Stomach smooth muscle (tissue), 2 donors: Measurements from ENCODE around the gene MYOZ3.

ENCODE experiments used
- H3K27ac ChIP-seq: one replicate; pipeline ENCODE4 v1.7.0; 2013; ENCODE audit warnings: mild to moderate bottlenecking, low read length, inconsistent platforms
- H3K27me3 ChIP-seq, 2 donors: one replicate each; pipeline ENCODE4 v1.7.0; 2013; ENCODE audit warnings: low read length in 2 of 2; ENCODE audit not compliant: insufficient read depth in 2 of 2, control insufficient read depth in 1 of 2
- H3K36me3 ChIP-seq, 2 donors: one replicate each; pipeline ENCODE4 v1.7.0; 2013; ENCODE audit warnings: low read length in 2 of 2; ENCODE audit not compliant: control insufficient read depth in 2 of 2, insufficient read depth in 2 of 2
- H3K4me1 ChIP-seq: one replicate; pipeline ENCODE4 v1.7.0; 2013; ENCODE audit warnings: low read length; ENCODE audit not compliant: control insufficient read depth, insufficient read depth
- H3K4me3 ChIP-seq, 2 donors: one replicate each; pipeline ENCODE4 v1.7.0; 2013; ENCODE audit warnings: low read length in 2 of 2
- H3K9ac ChIP-seq, 2 donors: one replicate each; pipeline ENCODE4 v1.7.0; 2013; ENCODE audit warnings: low read length in 2 of 2, mild to moderate bottlenecking in 1 of 2
- H3K9me3 ChIP-seq, 2 donors: one replicate each; pipeline ENCODE4 v1.7.0; 2013; ENCODE audit warnings: low read length in 2 of 2; ENCODE audit not compliant: control insufficient read depth in 2 of 2
- donor health status: healthy.
- donor health status: Pancreatic carcinoma.

The MYOZ3 gene

GRCh38 chr5:150675069-150675468 lies 14.0 kb downstream of the MYOZ3 start:
- peaks cover 3 to 6% of the 10 kb centered on the region in 2 donors for H3K27me3 ChIP-seq
- no peak overlapping the region for H3K27ac ChIP-seq
- H3K4me3 ChIP-seq = no peak overlapping the region
- H3K9ac ChIP-seq = no peak overlapping the region
- H3K4me1 ChIP-seq = peaks cover 28% of the 10 kb centered on the region
- peaks cover 0 to 3% of the 10 kb centered on the region in 2 donors for H3K36me3 ChIP-seq
- no peaks in the 10 kb centered on the region for H3K9me3 ChIP-seq

GRCh38 chr5:150676578-150676977 lies 15.5 kb downstream of the MYOZ3 start:
- H3K9ac ChIP-seq = no peak overlapping the region
- no peak overlapping the region for H3K27ac ChIP-seq
- peaks cover 2 to 5% of the 10 kb centered on the region in 2 donors for H3K27me3 ChIP-seq
- no peaks in the 10 kb centered on the region for H3K9me3 ChIP-seq
- peaks cover 19% of the 10 kb centered on the region for H3K4me1 ChIP-seq
- H3K36me3 ChIP-seq = peaks cover 0 to 3% of the 10 kb centered on the region in 2 donors
- no peak overlapping the region for H3K4me3 ChIP-seq

GRCh38 chr5:150689120-150689519 lies 28.1 kb downstream of the MYOZ3 start:
- peaks cover 24 to 32% of the 10 kb centered on the region in 2 donors for H3K36me3 ChIP-seq

GRCh38 chr5:150690760-150691159 lies 29.7 kb downstream of the MYOZ3 start:
- peaks cover 41 to 48% of the 10 kb centered on the region in 2 donors for H3K36me3 ChIP-seq

More at GRCh38 chr5:150689120-150689519, 28.1 kb downstream of the MYOZ3 start:
- H3K27ac ChIP-seq = no peak overlapping the region
- no peaks in the 10 kb centered on the region for H3K4me1 ChIP-seq
- H3K4me3 ChIP-seq = no peak overlapping the region
- H3K9ac ChIP-seq = no peak overlapping the region
- no peaks in the 10 kb centered on the region for H3K9me3 ChIP-seq
- no peaks in the 10 kb centered on the region for H3K27me3 ChIP-seq

GRCh38 chr5:150692276-150692675 lies 31.2 kb downstream of the MYOZ3 start:
- no peaks in the 10 kb centered on the region for H3K4me1 ChIP-seq
- no peaks in the 10 kb centered on the region for H3K27me3 ChIP-seq
- H3K27ac ChIP-seq = no peak overlapping the region
- peaks cover 55 to 62% of the 10 kb centered on the region in 2 donors for H3K36me3 ChIP-seq
- no peaks in the 10 kb centered on the region for H3K9me3 ChIP-seq
- no peak overlapping the region for H3K4me3 ChIP-seq
- no peak overlapping the region for H3K9ac ChIP-seq

More at GRCh38 chr5:150690760-150691159, 29.7 kb downstream of the MYOZ3 start:
- Histone ChIP-seq H3K9ac (no peak overlapping the region), H3K4me1 (no peaks in the 10 kb centered on the region), H3K9me3 (no peaks in the 10 kb centered on the region), H3K4me3 (no peak overlapping the region), H3K27ac (no peak overlapping the region), H3K27me3 (no peaks in the 10 kb centered on the region)

- no peak overlapping the region for H3K27ac ChIP-seq
Measured at GRCh38 chr5:150694612-150695011, 33.6 kb downstream of the MYOZ3 start.

GRCh38 chr5:150700246-150700593 lies 39.2 kb downstream of the MYOZ3 start:
- Histone ChIP-seq H3K9ac (peak overlapping the region; percentile 97), H3K27ac (peak overlapping the region; percentile 95), H3K36me3 (peaks cover 28 to 30% of the 10 kb centered on the region in 2 donors), H3K4me1 (peaks cover 5% of the 10 kb centered on the region), H3K9me3 (no peaks in the 10 kb centered on the region), H3K4me3 (peak overlapping the region; percentile 82 to 95), H3K27me3 (no peaks in the 10 kb centered on the region)

More at GRCh38 chr5:150694612-150695011, 33.6 kb downstream of the MYOZ3 start:
- H3K4me1 ChIP-seq = peaks cover 3% of the 10 kb centered on the region
- no peaks in the 10 kb centered on the region for H3K27me3 ChIP-seq
- no peak overlapping the region for H3K4me3 ChIP-seq
- H3K9me3 ChIP-seq = no peaks in the 10 kb centered on the region
- H3K36me3 ChIP-seq = peaks cover 66 to 71% of the 10 kb centered on the region in 2 donors
- no peak overlapping the region for H3K9ac ChIP-seq

- peak within 1 kb of the TSS; percentile 82 to 95 for H3K4me3 ChIP-seq
- peaks cover 5% of the 10 kb centered on the region for H3K4me1 ChIP-seq
- H3K27ac ChIP-seq = peak within 1 kb of the TSS; percentile 95
- H3K27me3 ChIP-seq = no peaks in the 10 kb centered on the region
- peak within 1 kb of the TSS; percentile 97 for H3K9ac ChIP-seq
- no peaks in the 10 kb centered on the region for H3K9me3 ChIP-seq
- H3K36me3 ChIP-seq = peaks cover 22 to 25% of the 10 kb centered on the region in 2 donors
Measured at GRCh38 chr5:150700594-150701377, 39.7 kb downstream of the MYOZ3 start, which contains the start of gene RBM22. Gene RBM22 (minus strand): TSS chr5:150701062. CDS start chr5:150700985, 77 bp downstream.

- H3K27me3 ChIP-seq = no peaks in the 10 kb centered on the region
- H3K36me3 ChIP-seq = peaks cover 0 to 3% of the 10 kb centered on the region in 2 donors
- no peak overlapping the region for H3K4me3 ChIP-seq
- no peak overlapping the region for H3K9ac ChIP-seq
- peaks cover 5% of the 10 kb centered on the region for H3K4me1 ChIP-seq
- H3K9me3 ChIP-seq = no peaks in the 10 kb centered on the region
- no peak overlapping the region for H3K27ac ChIP-seq
Measured at GRCh38 chr5:150703762-150704161, 42.7 kb downstream of the MYOZ3 start.

GRCh38 chr5:150706776-150707390 lies 45.8 kb downstream of the MYOZ3 start:
- Histone ChIP-seq H3K4me3 (no peak overlapping the region), H3K9ac (no peak overlapping the region), H3K36me3 (peaks cover 16 to 20% of the 10 kb centered on the region in 2 donors), H3K4me1 (no peaks in the 10 kb centered on the region), H3K9me3 (no peaks in the 10 kb centered on the region), H3K27ac (no peak overlapping the region), H3K27me3 (no peaks in the 10 kb centered on the region)
